Fibroblast of villous mesenchyme (primary cell): ENCODE results near the gene C4orf51. TPM values are rescaled to one million over a fixed set of nuclear protein-coding genes. Genes with fewer than 3 reads are reported as not detected.

Experiments used
- DNase-seq: peaks from one replicate; pipeline ENCODE4 v3.0.0-alpha.2; 2010; ENCODE audit warnings: low read depth
- H3K4me3 ChIP-seq: 2 replicates; pipeline ENCODE4 v1.5.1; 2011; ENCODE audit warnings: low read depth, mild to moderate bottlenecking, low read length
- CTCF ChIP-seq: IDR thresholded peaks from 2 replicates; pipeline ENCODE4 v1.5.1; 2012; ENCODE audit warnings: low read depth, mild to moderate bottlenecking, low read length; ENCODE audit not compliant: insufficient read depth
- total RNA-seq: library from RNA; depleted of rRNA; stranded (reverse); fragments of >200 nt; gene quantifications from 2 replicates; pipeline ENCODE4 v1.2.3, GENCODE V29; 2012

Gene C4orf51
- total RNA-seq, 1 donor = not detected

DNA sequence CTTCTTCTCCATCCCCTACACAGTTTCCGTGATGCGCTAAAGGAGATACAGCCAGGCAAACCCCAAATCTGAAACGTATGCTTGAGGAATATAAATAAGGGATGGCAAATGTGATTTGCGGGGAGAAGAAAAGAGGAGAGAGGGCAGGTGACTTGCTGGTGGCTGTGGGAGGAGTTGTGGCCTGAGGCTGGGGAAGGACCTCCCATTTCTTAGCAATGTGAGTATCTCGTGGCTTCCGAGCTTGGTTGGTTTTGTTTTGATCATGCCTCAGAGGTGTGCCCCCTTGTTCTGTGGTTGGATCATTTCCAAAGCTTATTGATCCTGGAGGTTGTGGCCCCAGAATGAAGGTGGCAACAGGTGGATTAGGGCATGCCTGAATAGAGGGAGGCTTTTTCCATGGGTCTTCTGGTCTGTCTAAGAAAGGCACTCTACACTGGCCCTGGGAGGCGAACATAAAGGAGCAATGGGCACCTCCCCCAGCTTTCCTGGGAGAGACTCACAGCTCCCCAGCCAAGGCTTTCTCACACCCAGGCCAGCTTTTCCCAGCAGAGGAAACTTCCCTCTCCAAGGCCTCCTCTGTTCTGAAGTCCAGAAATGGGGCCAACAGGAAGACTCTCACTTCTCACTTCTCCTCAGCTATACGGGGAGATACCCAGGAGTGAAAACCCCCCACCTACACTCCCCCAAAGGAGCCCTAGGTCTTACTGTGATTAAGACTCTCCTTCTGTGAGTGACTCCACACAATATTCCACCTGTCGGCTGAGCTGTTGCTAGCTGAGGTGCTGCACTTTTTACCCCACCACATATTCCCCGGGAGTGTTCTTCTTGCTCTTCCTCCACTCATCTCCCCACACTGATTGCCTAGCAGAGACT, 40.0 kb downstream of the C4orf51 start:
- no peak for DNase-seq
- no peak overlapping the region for H3K4me3 ChIP-seq
- no peak for TF ChIP-seq CTCF

GRCh38 chr4:145720656-145721055, 40.7 kb downstream of the C4orf51 start:
- no peak overlapping the region for H3K4me3 ChIP-seq
- DNase-seq = no peak
- TF ChIP-seq CTCF = no peak

GRCh38 chr4:145722561-145722960, 42.6 kb downstream of the C4orf51 start:
- no peak overlapping the region for H3K4me3 ChIP-seq
- no peak for TF ChIP-seq CTCF
- DNase-seq = no peak

DNA sequence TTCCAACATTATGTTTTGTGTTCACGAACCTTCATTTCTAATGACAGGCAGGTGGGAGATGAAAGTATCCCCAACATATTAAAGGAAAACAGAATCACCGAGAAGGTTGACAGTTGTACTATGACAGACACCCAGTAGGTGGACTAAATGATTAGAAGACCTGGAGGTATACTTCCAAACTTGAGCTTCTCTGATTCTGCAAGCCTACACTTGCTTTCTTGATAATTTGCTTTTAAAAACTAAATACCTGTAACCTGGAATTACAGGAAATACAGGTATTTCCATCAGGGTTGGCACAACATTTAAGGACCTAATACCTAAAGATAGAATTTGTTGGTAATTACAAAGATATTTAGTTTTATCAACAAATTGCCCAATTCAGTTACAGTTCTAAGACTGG, 43.4 kb downstream of the C4orf51 start:
- H3K4me3 ChIP-seq = no peak overlapping the region
- TF ChIP-seq CTCF = no peak
- DNase-seq = no peak

GRCh38 chr4:145730026-145730425, 50.1 kb downstream of the C4orf51 start:
- no peak for DNase-seq
- no peak overlapping the region for H3K4me3 ChIP-seq
- TF ChIP-seq CTCF = no peak

DNA sequence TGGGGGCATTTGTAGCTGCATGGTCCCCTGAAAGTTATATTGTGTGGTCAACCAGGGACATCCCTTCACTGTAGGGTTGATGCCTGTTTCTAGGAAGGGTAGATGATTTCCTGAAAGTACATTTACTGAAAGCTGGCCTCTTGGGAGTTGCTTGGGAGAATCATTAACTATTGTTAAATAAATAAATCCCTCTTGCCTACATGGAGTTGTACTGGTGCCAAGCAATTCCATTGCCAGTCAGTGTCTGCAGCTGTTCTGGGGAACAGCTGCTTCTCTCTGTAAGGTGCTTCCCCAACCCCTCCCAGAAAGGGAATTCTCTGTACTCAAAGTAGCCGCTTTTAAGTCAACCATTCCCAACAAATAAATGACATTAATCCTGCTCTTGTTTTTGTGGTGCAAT, 51.1 kb downstream of the C4orf51 start:
- TF ChIP-seq CTCF = no peak
- H3K4me3 ChIP-seq = no peak overlapping the region
- DNase-seq = peak; percentile 40
